ENCODE measurements around the gene TSPAN9.

DNA sequence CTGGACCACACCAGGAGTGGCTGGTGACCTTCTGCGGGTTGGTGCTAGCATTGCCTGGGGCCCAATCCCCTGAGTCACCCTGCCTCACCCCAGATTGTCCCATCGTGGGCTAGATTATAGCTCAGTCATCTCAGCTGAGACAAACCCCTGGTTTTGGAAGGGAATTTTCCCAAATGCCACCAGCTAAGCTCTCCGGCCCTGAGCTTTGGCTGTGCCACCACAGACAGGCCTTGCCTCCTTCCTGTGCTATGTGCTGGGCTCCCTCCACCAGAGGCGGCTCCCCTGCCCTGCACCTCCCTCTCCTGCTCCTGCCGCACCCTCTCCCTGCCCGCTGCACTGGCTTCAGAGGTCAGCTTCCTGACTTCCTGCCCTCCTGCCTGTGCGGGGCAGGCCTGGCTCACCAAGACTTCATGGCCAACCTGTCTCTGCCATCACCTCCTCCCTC lies 196.3 kb downstream of the TSPAN9 start:
- TF ChIP-seq CTCF (IDR thresholded peaks at IDR 0.05) = no peak
- no peak for TF ChIP-seq POLR2A (IDR thresholded peaks at IDR 0.05)

Measured in body of pancreas (tissue), 4 donors.